Activated naive CD4-positive, alpha-beta T cell treated with anti-CD3 and anti-CD28 coated beads, Interleukin-2, amount 50 U/mL, for 72 hours (primary cell): Measurements from ENCODE around the gene SH2D5. TPM values are rescaled to one million over a fixed set of nuclear protein-coding genes. Genes with fewer than 3 reads are reported as not detected.

Experiments used
- ATAC-seq, 2 donors: fragments of 150-1000 bp; cut with Tn5 transposase; 2 replicates each; pipeline ENCODE4 v1.10.0; 2021; ENCODE audit warnings: mild to moderate bottlenecking in 2 of 2, moderate library complexity in 2 of 2
- DNase-seq, 2 donors: peaks; one replicate each; pipeline ENCODE4 v3.0.0; 2021 to 2022; ENCODE audit warnings: low spot score in 2 of 2
- H3K27ac Mint-ChIP-seq, 2 donors: one replicate each; pipeline ENCODE4 v1.8.0; 2022; ENCODE audit warnings: mild to moderate bottlenecking in 2 of 2, mixed read lengths in 2 of 2
- H3K36me3 Mint-ChIP-seq, 2 donors: one replicate each; pipeline ENCODE4 v1.8.0; 2022; ENCODE audit warnings: mixed read lengths in 2 of 2
- H3K9me3 Mint-ChIP-seq, 2 donors: one replicate each; pipeline ENCODE4 v1.8.0; 2022; ENCODE audit warnings: mixed read lengths in 2 of 2
- total RNA-seq, 2 donors: library from RNA; stranded (reverse); gene quantifications; one replicate each; pipeline ENCODE4 v1.2.3, GENCODE V29; 2022

The SH2D5 gene
- total RNA-seq, 2 donors from 2014 or later, result 0.66 TPM; not detected in 1

GRCh38 chr1:20708057-20708456 is 24.4 kb downstream of the SH2D5 start:
- Mint-ChIP-seq H3K36me3 (no peaks in the 10 kb centered on the region), H3K9me3 (no peaks in the 10 kb centered on the region), H3K27ac (no peak overlapping the region)
- ATAC-seq, result no peak
- no peak for DNase-seq

GRCh38 chr1:20706841-20707240 is 25.7 kb downstream of the SH2D5 start:
- Mint-ChIP-seq H3K36me3 (no peaks in the 10 kb centered on the region), H3K9me3 (no peaks in the 10 kb centered on the region), H3K27ac (no peak overlapping the region)
- ATAC-seq (no peak), DNase-seq (no peak)

- H3K36me3 Mint-ChIP-seq, result no peaks in the 10 kb centered on the region
- DNase-seq (no peak), ATAC-seq (no peak)
- H3K27ac Mint-ChIP-seq, result no peak overlapping the region
- no peaks in the 10 kb centered on the region for H3K9me3 Mint-ChIP-seq
These were observed 27.2 kb downstream of the SH2D5 start for GRCh38 chr1:20705203-20705755.

- no peaks in the 10 kb centered on the region for H3K36me3 Mint-ChIP-seq
- no peak for DNase-seq
- H3K27ac Mint-ChIP-seq, result no peak overlapping the region
- no peak for ATAC-seq
- H3K9me3 Mint-ChIP-seq, result no peaks in the 10 kb centered on the region
These were observed 27.9 kb downstream of the SH2D5 start for GRCh38 chr1:20704390-20705202.

- no peaks in the 10 kb centered on the region for H3K9me3 Mint-ChIP-seq
- H3K36me3 Mint-ChIP-seq, result no peaks in the 10 kb centered on the region
- ATAC-seq (no peak), DNase-seq (no peak)
- H3K27ac Mint-ChIP-seq, result no peak overlapping the region
These were observed 29.3 kb downstream of the SH2D5 start for GRCh38 chr1:20703124-20703756.

GRCh38 chr1:20702416-20702815 is 30.1 kb downstream of the SH2D5 start:
- Mint-ChIP-seq H3K9me3 (no peaks in the 10 kb centered on the region), H3K36me3 (no peaks in the 10 kb centered on the region), H3K27ac (no peak overlapping the region)
- no peak for DNase-seq
- no peak for ATAC-seq

- H3K27ac Mint-ChIP-seq, result no peak overlapping the region
- H3K36me3 Mint-ChIP-seq, result no peaks in the 10 kb centered on the region
- no peaks in the 10 kb centered on the region for H3K9me3 Mint-ChIP-seq
- ATAC-seq (no peak), DNase-seq (no peak)
These were observed 30.7 kb downstream of the SH2D5 start for GRCh38 chr1:20701847-20702246.

GRCh38 chr1:20701446-20701845 is 31.1 kb downstream of the SH2D5 start:
- DNase-seq (no peak), ATAC-seq (no peak)
- Mint-ChIP-seq H3K36me3 (no peaks in the 10 kb centered on the region), H3K27ac (no peak overlapping the region), H3K9me3 (no peaks in the 10 kb centered on the region)

GRCh38 chr1:20700636-20701215 is 31.8 kb downstream of the SH2D5 start:
- H3K36me3 Mint-ChIP-seq, result no peaks in the 10 kb centered on the region
- no peak overlapping the region for H3K27ac Mint-ChIP-seq
- H3K9me3 Mint-ChIP-seq, result no peaks in the 10 kb centered on the region
- no peak for ATAC-seq
- DNase-seq, result no peak

- Mint-ChIP-seq H3K9me3 (no peaks in the 10 kb centered on the region), H3K27ac (no peak overlapping the region), H3K36me3 (no peaks in the 10 kb centered on the region)
- ATAC-seq, result no peak
- DNase-seq, result no peak
These were observed 32.9 kb downstream of the SH2D5 start for GRCh38 chr1:20699558-20699957.

GRCh38 chr1:20698195-20698910 is 34.1 kb downstream of the SH2D5 start:
- no peaks in the 10 kb centered on the region for H3K9me3 Mint-ChIP-seq
- no peak for DNase-seq

GRCh38 chr1:20697563-20697962 is 34.9 kb downstream of the SH2D5 start:
- DNase-seq (no peak), ATAC-seq (no peak)
- Mint-ChIP-seq H3K9me3 (no peaks in the 10 kb centered on the region), H3K36me3 (no peaks in the 10 kb centered on the region), H3K27ac (no peak overlapping the region)

More at GRCh38 chr1:20698195-20698910, 34.1 kb downstream of the SH2D5 start:
- Mint-ChIP-seq H3K27ac (no peak overlapping the region), H3K36me3 (no peaks in the 10 kb centered on the region)
- ATAC-seq, result no peak

GRCh38 chr1:20696397-20697333 is 35.8 kb downstream of the SH2D5 start:
- DNase-seq (peak; percentile 70 to 76), ATAC-seq (peak; percentile 91 to 93)
- Mint-ChIP-seq H3K27ac (peak overlapping the region; percentile 50 to 84), H3K9me3 (no peaks in the 10 kb centered on the region), H3K36me3 (no peaks in the 10 kb centered on the region)

GRCh38 chr1:20695515-20695914 is 37.0 kb downstream of the SH2D5 start:
- no peaks in the 10 kb centered on the region for H3K36me3 Mint-ChIP-seq
- no peak for ATAC-seq
- peak overlapping the region; percentile 22 to 32 for H3K27ac Mint-ChIP-seq
- DNase-seq, result no peak
- no peaks in the 10 kb centered on the region for H3K9me3 Mint-ChIP-seq

GRCh38 chr1:20693623-20694022 is 38.9 kb downstream of the SH2D5 start:
- Mint-ChIP-seq H3K36me3 (no peaks in the 10 kb centered on the region), H3K27ac (no peak overlapping the region), H3K9me3 (no peaks in the 10 kb centered on the region)
- ATAC-seq (no peak), DNase-seq (no peak)

- Mint-ChIP-seq H3K27ac (no peak overlapping the region), H3K36me3 (no peaks in the 10 kb centered on the region), H3K9me3 (no peaks in the 10 kb centered on the region)
- ATAC-seq, result no peak
- no peak for DNase-seq
These were observed 40.6 kb downstream of the SH2D5 start for GRCh38 chr1:20691872-20692271.
